Adrenal gland (tissue), 5 donors: Measurements from ENCODE around the gene RBM48.

Source experiments
- POLR2A ChIP-seq, 2 donors: fragments of 450-650 bp; IDR thresholded peaks; one replicate each; pipeline ENCODE4 v1.6.1; 2017; ENCODE audit warnings: antibody characterized with exemption in 2 of 2, mild to moderate bottlenecking in 2 of 2, moderate library complexity in 1 of 2
- TF ChIP-seq, protein P1 (sequence below), 6 experiments: fragments of 450-650 bp in 4 of 6; fragments of 200-600 bp in 2 of 6; sonication (generic) in 1 of 6; IDR thresholded peaks; 1 replicate in 5 of 6; 2 replicates in 1 of 6; pipeline versions ENCODE4 v1.5.1 to v1.8.0; 2016 to 2021; ENCODE audit warnings: antibody characterized with exemption in 6 of 6, mild to moderate bottlenecking in 2 of 6, moderate library complexity in 1 of 6
- donor health status: DM: no; HTN: no; CAD: no.

- TF ChIP-seq, protein P1, sequence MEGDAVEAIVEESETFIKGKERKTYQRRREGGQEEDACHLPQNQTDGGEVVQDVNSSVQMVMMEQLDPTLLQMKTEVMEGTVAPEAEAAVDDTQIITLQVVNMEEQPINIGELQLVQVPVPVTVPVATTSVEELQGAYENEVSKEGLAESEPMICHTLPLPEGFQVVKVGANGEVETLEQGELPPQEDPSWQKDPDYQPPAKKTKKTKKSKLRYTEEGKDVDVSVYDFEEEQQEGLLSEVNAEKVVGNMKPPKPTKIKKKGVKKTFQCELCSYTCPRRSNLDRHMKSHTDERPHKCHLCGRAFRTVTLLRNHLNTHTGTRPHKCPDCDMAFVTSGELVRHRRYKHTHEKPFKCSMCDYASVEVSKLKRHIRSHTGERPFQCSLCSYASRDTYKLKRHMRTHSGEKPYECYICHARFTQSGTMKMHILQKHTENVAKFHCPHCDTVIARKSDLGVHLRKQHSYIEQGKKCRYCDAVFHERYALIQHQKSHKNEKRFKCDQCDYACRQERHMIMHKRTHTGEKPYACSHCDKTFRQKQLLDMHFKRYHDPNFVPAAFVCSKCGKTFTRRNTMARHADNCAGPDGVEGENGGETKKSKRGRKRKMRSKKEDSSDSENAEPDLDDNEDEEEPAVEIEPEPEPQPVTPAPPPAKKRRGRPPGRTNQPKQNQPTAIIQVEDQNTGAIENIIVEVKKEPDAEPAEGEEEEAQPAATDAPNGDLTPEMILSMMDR (IDR thresholded peaks at IDR 0.05), result no peak
- TF ChIP-seq POLR2A (IDR thresholded peaks at IDR 0.05), result no peak
Measured at GRCh38 chr7:92569137-92569536, 40.5 kb downstream of the RBM48 start.
